Upper lobe of right lung (tissue), 1 donor: Measurements from ENCODE around the gene MYH11. TPM values are rescaled to one million over a fixed set of nuclear protein-coding genes. Genes with fewer than 3 reads are reported as not detected.

Source experiments
- ATAC-seq: fragments of 200-7000 bp; cut with Tn5 transposase; one replicate; pipeline ENCODE4 v1.9.1; 2020; ENCODE audit warnings: mild to moderate bottlenecking, moderate library complexity
- DNase-seq: peaks from one replicate; pipeline ENCODE4 v3.0.0-alpha.2; 2020
- H3K27ac ChIP-seq: fragments of 200-600 bp; one replicate; pipeline ENCODE4 v1.8.0; 2022
- H3K27me3 ChIP-seq: fragments of 200-600 bp; one replicate; pipeline ENCODE4 v1.8.0; 2022; ENCODE audit warnings: mild to moderate bottlenecking
- H3K36me3 ChIP-seq: fragments of 200-600 bp; one replicate; pipeline ENCODE4 v1.8.0; 2022
- H3K4me1 ChIP-seq: fragments of 200-600 bp; one replicate; pipeline ENCODE4 v1.8.0; 2022
- H3K4me3 ChIP-seq: fragments of 200-600 bp; one replicate; pipeline ENCODE4 v1.8.0; 2022; ENCODE audit warnings: mild to moderate bottlenecking
- H3K9me3 ChIP-seq: fragments of 200-600 bp; one replicate; pipeline ENCODE4 v1.8.0; 2022
- intact Hi-C: fragments of 100-400 bp; cut with DNase I; formaldehyde crosslinking; loops from one replicate; pipeline ENCODE4 v1.11.0; 2022
- total RNA-seq: library from RNA; stranded (reverse); fragmentation: NEBNext Ultra II Directional; extraction: Animal tissue kit (Norgen Biotek cat#: 25700); gene quantifications from one replicate; pipeline ENCODE4 v1.2.1, GENCODE V29; 2021
- TF ChIP-seq, protein P1 (sequence below): fragments of 200-600 bp; IDR thresholded peaks from one replicate; pipeline ENCODE4 v1.8.0; 2022; ENCODE audit warnings: antibody characterized with exemption
- donor health status: DM: no; HTN: yes; CAD: no; lungs with severe emphysema.

Gene MYH11
- total RNA-seq, 1 donor from 2014 or later: 106 TPM

DNA sequence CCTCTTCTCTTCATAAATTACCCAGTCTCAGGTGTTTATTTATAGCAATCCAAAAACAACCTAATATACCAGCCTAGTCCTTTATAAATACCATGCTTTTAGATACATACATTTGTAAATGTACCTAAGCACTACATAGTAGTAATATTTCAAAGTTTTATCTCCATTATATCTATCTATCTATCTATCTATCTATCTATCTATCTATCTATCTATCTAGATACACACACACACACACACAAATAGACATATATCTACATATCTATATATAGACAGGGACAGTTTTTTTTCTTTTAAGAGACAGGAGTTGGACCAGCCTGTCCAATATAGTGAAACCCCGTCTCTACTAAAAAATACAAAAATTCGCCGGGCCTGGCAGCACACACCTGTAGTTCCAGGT lies 25.7 kb upstream of the MYH11 start:
- intact Hi-C loops: no loop called here
- peaks cover 48% of the 10 kb centered on the region for H3K36me3 ChIP-seq
- DNase-seq (no peak), ATAC-seq (no peak)
- TF ChIP-seq, protein P1, sequence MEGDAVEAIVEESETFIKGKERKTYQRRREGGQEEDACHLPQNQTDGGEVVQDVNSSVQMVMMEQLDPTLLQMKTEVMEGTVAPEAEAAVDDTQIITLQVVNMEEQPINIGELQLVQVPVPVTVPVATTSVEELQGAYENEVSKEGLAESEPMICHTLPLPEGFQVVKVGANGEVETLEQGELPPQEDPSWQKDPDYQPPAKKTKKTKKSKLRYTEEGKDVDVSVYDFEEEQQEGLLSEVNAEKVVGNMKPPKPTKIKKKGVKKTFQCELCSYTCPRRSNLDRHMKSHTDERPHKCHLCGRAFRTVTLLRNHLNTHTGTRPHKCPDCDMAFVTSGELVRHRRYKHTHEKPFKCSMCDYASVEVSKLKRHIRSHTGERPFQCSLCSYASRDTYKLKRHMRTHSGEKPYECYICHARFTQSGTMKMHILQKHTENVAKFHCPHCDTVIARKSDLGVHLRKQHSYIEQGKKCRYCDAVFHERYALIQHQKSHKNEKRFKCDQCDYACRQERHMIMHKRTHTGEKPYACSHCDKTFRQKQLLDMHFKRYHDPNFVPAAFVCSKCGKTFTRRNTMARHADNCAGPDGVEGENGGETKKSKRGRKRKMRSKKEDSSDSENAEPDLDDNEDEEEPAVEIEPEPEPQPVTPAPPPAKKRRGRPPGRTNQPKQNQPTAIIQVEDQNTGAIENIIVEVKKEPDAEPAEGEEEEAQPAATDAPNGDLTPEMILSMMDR: no peak
- no peaks in the 10 kb centered on the region for H3K9me3 ChIP-seq
- H3K4me3 ChIP-seq: no peak overlapping the region
- no peak overlapping the region for H3K27ac ChIP-seq
- H3K27me3 ChIP-seq: no peaks in the 10 kb centered on the region
- peaks cover 17% of the 10 kb centered on the region for H3K4me1 ChIP-seq

DNA sequence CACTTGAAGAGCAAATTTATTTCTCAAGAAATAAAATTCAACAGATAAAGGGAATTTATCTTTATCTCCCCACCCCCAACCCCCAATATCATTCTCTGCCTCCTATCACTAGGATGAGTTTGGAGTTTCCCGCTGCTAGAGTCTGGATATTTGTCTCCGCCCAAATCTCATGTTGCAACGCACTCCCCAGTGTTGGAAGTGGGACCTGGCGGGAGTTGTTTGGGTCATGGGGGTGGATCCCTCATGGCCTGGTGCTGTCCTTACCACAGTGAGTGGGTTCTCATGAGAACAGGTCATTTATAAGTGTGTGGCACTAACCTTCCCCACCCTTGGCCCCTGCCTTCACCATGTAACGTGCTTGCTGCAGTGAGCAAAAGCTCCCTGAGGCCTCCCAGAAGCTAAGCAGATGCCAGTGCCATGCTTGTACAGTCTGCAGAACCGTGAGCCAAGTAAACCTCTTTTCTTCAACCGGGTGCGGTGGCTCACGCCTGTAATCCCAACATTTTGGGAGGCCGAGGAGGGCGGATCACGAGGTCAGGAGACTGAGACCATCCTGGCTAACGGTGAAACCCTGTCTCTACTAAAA lies 25.1 kb upstream of the MYH11 start:
- ATAC-seq (no peak), DNase-seq (no peak)
- Histone ChIP-seq H3K9me3 (no peaks in the 10 kb centered on the region), H3K4me3 (no peak overlapping the region), H3K36me3 (peaks cover 47% of the 10 kb centered on the region), H3K27me3 (no peaks in the 10 kb centered on the region), H3K4me1 (peaks cover 12% of the 10 kb centered on the region), H3K27ac (no peak overlapping the region)
- TF ChIP-seq, protein P1: no peak
- intact Hi-C loops: no loop called here

DNA sequence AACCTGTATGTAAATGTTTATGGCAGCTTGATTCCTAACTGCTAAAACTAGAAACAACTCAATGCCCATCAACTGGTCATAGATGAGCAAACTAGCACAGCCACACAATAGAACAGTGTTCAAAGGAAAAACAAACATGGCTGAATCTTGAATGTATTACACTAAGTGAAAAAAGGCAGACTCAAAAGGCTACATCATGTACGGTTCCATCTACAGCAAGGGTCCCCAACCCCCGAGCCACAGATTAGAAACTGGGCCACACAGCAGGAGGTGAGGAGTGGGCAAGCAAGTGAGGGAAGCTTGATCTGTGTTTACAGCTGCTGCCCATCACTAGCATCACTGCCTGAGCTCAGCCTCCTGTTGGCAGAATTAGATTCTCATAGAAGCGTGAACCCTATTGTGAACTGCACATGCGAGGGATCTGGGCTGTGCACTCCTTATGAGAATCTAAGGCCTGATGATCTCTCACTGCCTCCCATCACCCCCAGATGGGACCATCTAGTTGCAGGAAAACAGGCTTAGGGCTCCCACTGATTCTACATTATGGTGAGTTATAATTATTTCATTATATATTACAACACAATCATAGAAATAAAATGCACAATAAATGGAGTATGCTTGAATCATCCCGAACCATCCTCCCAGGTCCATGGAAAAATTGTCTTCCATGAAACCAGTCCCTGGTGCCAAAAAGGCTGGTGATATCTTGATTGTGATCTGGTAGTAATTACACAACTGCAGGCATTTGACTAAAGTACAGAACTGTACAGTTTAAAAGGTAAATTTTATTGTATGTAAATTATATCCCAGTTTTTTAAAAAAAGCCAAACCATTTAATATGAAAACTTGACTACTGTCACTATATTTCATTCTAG lies 23.8 kb upstream of the MYH11 start:
- DNase-seq (no peak), ATAC-seq (no peak)
- Histone ChIP-seq H3K9me3 (no peaks in the 10 kb centered on the region), H3K4me3 (no peak overlapping the region), H3K27me3 (no peaks in the 10 kb centered on the region), H3K36me3 (peaks cover 45% of the 10 kb centered on the region), H3K27ac (no peak overlapping the region), H3K4me1 (peaks cover under 1% of the 10 kb centered on the region)
- intact Hi-C loops: no loop called here
- TF ChIP-seq, protein P1: no peak

DNA sequence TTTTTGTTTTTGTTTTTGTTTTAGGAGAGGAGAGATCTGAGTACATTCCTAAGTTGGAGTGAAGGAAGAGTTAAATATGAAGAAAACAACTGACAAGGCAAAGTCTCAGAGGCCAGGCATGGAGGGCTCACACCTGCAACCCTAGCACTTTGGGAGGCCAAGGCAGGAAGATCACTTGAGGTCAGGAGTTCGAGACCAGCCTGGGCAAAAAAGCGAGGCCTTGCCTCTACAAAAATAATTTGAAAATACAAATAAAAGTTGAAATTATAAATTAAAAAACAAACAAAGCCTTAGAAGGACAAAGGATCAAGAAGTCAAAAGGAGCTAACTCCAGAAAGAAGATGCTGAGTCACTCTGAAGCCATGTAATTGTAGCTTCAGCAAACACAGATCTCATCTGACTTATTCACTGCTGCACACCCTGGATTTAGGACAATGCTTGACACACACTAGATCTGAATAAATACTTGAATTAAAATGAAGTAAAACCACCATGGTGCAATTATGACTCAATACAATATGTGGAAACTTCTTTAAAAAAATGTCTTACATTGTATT lies 22.5 kb upstream of the MYH11 start:
- TF ChIP-seq, protein P1: no peak
- Histone ChIP-seq H3K9me3 (no peaks in the 10 kb centered on the region), H3K27ac (peak overlapping the region; percentile 6), H3K4me1 (peaks cover 6% of the 10 kb centered on the region), H3K27me3 (no peaks in the 10 kb centered on the region), H3K36me3 (peaks cover 50% of the 10 kb centered on the region), H3K4me3 (no peak overlapping the region)
- intact Hi-C loops: no loop called here
- DNase-seq: no peak
- ATAC-seq: no peak

DNA sequence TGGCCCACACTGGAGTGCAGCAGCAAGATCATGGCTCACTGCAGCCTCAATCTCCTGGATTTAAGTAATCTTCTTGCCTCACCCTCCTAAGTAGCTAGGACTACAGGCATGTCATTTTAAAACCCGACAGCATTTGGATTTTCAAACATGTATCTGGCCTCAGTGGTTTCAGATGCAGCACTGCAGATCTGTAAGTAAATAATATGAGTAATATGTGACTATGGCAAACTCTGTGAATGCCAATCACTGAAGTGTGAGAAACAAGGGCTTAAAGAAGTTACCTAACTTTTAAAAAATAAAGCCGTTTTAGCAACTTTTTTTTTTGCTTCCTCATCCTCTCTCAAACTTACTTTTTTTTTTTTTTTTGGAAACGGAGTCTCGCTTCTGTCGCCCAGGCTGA lies 19.7 kb upstream of the MYH11 start:
- TF ChIP-seq, protein P1: no peak
- no peak for ATAC-seq
- Histone ChIP-seq H3K27me3 (no peaks in the 10 kb centered on the region), H3K9me3 (no peaks in the 10 kb centered on the region), H3K4me3 (no peak overlapping the region), H3K27ac (no peak overlapping the region), H3K4me1 (peaks cover 6% of the 10 kb centered on the region), H3K36me3 (peaks cover 47% of the 10 kb centered on the region)
- intact Hi-C loops: no loop called here
- no peak for DNase-seq
